Measurements from ENCODE around the gene ENOX1.

- TF ChIP-seq, protein P1, sequence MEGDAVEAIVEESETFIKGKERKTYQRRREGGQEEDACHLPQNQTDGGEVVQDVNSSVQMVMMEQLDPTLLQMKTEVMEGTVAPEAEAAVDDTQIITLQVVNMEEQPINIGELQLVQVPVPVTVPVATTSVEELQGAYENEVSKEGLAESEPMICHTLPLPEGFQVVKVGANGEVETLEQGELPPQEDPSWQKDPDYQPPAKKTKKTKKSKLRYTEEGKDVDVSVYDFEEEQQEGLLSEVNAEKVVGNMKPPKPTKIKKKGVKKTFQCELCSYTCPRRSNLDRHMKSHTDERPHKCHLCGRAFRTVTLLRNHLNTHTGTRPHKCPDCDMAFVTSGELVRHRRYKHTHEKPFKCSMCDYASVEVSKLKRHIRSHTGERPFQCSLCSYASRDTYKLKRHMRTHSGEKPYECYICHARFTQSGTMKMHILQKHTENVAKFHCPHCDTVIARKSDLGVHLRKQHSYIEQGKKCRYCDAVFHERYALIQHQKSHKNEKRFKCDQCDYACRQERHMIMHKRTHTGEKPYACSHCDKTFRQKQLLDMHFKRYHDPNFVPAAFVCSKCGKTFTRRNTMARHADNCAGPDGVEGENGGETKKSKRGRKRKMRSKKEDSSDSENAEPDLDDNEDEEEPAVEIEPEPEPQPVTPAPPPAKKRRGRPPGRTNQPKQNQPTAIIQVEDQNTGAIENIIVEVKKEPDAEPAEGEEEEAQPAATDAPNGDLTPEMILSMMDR (IDR thresholded peaks at IDR 0.05; ENCODE audit: low read length): no peak
- TF ChIP-seq EZH2 (IDR thresholded peaks at IDR 0.05; ENCODE audit: borderline replicate concordance, low read length): no peak
Measured at GRCh38 chr13:43573361-43573740, 213.4 kb downstream of the ENOX1 start.

All from OCI-LY1 (cell line).